ENCODE measurements around the gene C1QTNF6.

C1QTNF6 gene

DNA sequence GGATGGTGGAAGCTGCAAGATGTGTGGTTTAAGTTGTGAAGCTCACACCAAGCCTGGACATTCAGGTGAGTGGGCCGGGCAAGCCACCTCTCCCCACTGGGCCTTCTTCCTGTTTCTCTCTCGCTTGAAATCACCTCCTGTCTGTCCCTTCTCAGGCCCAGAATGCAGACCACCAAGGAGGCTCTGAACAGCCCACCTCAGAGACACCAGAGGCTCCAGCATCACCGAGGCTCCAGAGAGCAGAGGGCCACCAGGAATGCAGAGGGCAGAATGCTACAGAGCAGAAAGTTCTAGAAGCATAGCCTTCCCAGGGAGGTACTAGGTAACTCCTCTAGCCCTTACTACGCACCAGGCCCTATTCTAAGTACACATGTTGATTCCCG, 23.6 kb downstream of the C1QTNF6 start:
- DNase-seq: no peak

DNA sequence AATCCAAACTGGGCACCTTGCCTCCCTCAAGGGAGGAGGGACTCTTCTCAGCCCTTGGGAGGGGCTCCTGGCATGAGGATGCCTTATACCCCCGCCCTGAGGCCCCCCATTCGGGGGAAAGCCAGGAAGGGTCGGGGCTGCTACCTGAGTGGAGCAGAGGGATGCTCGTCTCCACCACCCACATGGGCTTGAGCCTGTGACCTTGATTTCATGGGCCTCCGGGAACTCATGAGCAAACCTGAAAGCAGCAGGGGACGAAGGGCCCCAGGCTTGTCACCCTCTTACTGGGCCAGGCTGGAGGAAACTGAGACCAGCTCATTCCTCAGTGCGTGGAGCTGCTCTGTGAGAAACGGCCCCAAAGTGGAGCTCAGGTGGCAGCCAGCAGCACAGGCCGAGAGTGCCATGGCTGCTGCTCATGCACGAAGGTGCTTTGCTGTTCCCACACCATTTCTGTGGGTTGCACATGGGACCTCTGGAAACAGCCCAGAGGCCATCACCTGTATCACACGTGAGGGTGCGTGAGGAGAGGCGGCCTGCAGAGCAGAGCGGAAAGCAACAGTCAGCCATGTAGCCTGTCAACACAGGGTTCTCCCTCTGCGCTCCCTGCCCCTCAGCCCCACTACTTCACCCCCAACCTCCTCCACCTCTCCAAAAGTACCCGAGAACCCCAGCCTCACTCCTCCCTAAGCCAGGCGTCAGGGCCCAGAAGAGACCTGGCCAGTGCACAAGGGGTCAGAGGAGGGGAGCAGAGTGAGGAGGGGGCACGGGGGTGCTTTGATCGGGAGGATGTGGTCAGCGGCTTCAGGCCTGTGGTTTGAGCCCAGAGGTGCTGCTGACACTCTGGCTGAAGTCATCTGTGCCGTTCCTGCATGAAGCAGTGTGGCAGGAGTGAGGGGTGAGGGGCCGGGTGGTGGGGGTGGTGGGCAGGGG, 24.2 kb downstream of the C1QTNF6 start:
- no peak for DNase-seq

DNA sequence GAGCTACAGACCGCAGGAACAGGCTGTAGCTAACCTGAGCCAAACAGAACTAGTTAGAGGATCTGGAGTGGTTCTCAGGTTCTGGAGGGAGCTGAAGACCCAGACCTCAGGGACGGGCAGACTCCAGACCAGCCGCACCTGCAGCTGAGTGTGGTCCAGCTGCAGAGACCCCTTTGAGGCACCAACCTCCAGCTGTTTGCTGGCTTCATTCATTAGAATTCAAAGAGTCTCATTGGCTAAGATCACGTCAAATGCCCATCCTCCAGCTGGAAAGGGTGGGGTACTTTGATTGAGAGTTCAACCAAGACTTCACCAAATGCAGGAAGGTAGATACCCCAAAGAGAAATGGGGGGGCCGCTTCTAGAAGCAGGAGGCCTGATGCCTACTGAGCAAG, 25.0 kb downstream of the C1QTNF6 start:
- no peak for DNase-seq

- DNase-seq: no peak
These were observed 25.6 kb downstream of the C1QTNF6 start for GRCh38 chr22:37162221-37163095.

DNA sequence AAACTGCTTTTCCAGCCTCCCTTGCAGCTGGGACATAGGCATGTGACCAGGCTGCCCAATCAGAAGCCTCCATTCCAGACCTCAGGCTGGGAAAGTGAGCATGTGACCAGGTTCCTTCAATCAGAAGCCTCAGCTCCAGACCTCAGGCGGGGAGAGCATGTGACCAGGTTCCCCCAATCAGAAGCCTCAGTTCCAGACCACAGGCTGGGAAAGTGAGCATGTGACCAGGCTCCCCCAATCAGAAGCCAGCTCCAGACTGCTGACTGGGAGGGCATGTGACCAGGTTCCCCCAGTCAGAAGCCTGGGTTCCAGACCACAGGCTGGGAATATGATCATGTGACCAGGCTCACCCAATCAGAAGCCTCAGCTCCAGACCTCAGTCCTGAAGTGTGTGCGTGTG, 26.6 kb downstream of the C1QTNF6 start:
- no peak for DNase-seq

- DNase-seq: no peak
These were observed 28.0 kb downstream of the C1QTNF6 start for GRCh38 chr22:37160027-37160426.

- DNase-seq: no peak
These were observed 29.1 kb downstream of the C1QTNF6 start for GRCh38 chr22:37158963-37159290.

DNA sequence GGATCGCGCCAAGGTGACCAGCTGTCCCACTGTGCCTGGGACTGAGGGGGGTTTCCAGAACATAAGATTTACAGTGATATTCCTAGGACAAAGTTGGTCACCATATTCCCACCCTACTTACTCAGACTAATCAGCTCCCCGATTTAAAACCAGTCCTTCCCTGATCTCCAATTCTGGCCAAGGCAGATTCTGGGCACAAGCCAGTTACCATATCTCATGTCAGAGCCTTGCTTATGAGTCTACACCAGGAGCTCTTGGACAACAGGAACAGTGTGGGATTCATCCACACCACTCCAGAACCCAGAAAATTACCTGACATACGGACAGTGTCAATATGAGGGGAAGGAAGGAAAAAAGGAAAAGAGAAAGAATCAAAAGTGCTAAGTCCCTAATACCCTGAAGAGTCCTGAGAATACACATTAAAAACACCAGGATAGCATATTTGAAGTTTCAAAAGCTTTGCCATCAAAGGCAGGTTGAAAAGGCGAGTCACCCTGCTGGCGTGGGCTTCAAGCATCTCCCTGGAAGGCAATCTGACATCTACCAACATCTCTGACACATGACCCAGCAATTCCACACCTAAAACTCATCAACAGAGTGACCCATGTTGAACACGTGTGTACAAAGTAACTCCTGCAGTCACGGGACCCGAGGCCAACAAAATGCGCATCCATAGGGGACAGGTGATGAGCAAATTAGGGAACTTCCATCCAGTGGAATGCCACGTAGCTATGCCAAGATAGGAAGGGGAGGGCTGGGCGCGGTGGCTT, 30.3 kb downstream of the C1QTNF6 start:
- DNase-seq: no peak

DNA sequence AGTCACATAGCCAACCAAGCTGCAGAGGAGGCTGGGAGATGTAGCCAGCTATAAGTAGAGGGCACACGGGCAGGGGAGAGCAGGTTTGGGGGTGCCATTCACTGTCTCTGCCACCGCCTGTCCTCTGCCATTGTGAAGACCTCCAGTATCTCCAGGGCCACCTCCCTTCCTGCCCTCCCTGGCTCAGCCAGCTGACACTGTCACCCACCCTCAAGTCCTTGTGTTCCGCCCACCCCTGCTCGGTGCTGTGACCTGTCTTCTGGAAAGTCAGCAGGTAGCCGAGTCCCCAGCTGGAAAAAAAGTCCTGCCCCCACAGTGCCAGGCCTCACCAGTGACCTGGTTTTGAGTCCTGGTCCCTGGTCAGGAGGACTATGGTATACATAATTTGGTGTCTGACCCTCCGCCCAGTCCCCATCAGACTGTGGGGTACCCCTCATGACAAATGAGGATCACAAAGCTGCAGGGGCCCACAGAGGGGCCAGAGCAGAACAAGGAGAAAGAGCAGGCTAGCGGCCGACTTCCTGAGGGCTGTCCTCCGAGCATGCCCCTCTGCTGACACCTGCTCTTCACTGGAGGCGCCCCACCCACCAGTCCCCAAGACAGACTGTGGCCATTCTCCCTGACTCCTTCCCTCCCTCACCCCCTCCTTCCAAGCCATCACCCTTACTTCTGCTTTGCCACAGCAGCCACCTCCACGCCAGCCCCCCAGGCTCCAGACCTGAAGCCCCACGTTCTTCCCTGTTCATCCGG, 31.2 kb downstream of the C1QTNF6 start:
- DNase-seq: no peak

GRCh38 chr22:37155971-37156370, 32.1 kb downstream of the C1QTNF6 start:
- no peak for DNase-seq

- no peak for DNase-seq
These were observed 32.9 kb downstream of the C1QTNF6 start for GRCh38 chr22:37154925-37155712.

GRCh38 chr22:37153901-37154300, 34.1 kb downstream of the C1QTNF6 start:
- DNase-seq: no peak

DNA sequence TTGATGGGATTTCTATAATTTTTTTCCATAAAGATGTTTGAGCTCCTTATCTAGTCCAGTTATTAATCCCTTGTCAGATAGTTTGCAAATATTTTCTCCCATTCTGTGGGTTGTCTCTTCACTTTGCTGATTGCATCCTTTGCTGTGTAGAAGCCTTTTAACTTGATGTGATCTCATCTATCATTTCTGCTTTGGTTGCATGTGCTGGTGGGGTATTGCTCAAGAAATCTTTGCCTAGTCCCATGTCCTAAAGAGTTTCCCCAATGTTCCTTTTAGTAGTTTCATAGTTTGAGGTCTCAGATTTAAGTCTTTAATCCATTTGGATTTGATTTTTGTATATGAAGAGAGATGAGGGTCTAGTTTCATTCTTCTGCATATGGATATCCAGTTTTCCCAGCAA, 36.6 kb downstream of the C1QTNF6 start:
- no peak for DNase-seq

DNA sequence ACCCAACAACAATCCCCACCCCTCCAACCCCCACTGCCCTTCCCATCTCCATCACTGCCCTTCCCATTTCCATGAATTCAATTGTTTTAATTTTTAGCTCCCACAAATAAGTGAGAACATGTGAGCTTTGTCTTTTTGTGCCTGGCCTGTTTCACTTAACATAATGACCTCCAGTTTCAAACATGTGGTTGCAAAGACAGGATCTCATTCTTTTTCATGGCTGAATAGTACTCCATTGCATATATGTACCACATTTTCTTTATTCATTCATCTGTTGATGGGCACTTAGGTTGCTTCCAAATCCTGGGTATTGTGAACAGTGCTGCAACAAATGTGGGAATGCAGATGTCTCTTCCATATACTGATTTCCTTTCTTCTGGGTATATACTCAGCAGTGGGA, 37.3 kb downstream of the C1QTNF6 start:
- DNase-seq: no peak

GRCh38 chr22:37148742-37149665, 39.0 kb downstream of the C1QTNF6 start:
- DNase-seq: no peak

GRCh38 chr22:37148031-37148651, 39.9 kb downstream of the C1QTNF6 start:
- DNase-seq: no peak

- no peak for DNase-seq
These were observed 40.7 kb downstream of the C1QTNF6 start for GRCh38 chr22:37147186-37147990.
